H9 (cell line): ENCODE data around the gene AGK. TPM values are rescaled to one million over a fixed set of nuclear protein-coding genes. Genes with fewer than 3 reads are reported as not detected.

Source experiments
- DNase-seq: peaks from one replicate; pipeline ENCODE4 v3.0.0-alpha.2; 2017
- H2AFZ ChIP-seq: one replicate; pipeline ENCODE4 v1.6.1; 2013; ENCODE audit warnings: mild to moderate bottlenecking, low read length, control low read depth, moderate library complexity
- H2AK5ac ChIP-seq: 2 replicates; pipeline ENCODE4 v1.6.1; 2013; ENCODE audit warnings: low read length, control low read depth, mixed read lengths; ENCODE audit not compliant: insufficient read length
- H2BK120ac ChIP-seq: one replicate; pipeline ENCODE4 v1.6.1; 2013; ENCODE audit warnings: low read depth, mild to moderate bottlenecking, low read length, control low read depth, inconsistent platforms; ENCODE audit not compliant: poor library complexity, severe bottlenecking
- H2BK12ac ChIP-seq: 2 replicates; pipeline ENCODE4 v1.6.1; 2013; ENCODE audit warnings: low read length, control low read depth, mixed read lengths, low read depth; ENCODE audit not compliant: insufficient read length
- H2BK15ac ChIP-seq: 2 replicates; pipeline ENCODE4 v1.6.1; 2013; ENCODE audit warnings: low read depth, low read length, control low read depth
- H2BK20ac ChIP-seq: one replicate; pipeline ENCODE4 v1.6.1; 2013; ENCODE audit warnings: low read depth, mild to moderate bottlenecking, low read length, control low read depth, inconsistent platforms; ENCODE audit not compliant: poor library complexity, severe bottlenecking
- H2BK5ac ChIP-seq: 2 replicates; pipeline ENCODE4 v1.6.1; 2013; ENCODE audit warnings: low read length, control low read depth, mixed read lengths; ENCODE audit not compliant: insufficient read length
- H3K14ac ChIP-seq: 2 replicates; pipeline ENCODE4 v1.6.1; 2013; ENCODE audit warnings: low read length, control low read depth; ENCODE audit not compliant: insufficient read depth
- H3K18ac ChIP-seq: 2 replicates; pipeline ENCODE4 v1.6.1; 2013; ENCODE audit warnings: low read depth, mild to moderate bottlenecking, mixed read lengths, low read length, control low read depth; ENCODE audit not compliant: insufficient read length
- H3K23ac ChIP-seq: 2 replicates; pipeline ENCODE4 v1.6.1; 2013; ENCODE audit warnings: low read length, control low read depth, mixed read lengths, low read depth; ENCODE audit not compliant: insufficient read length
- H3K23me2 ChIP-seq: 2 replicates; pipeline ENCODE4 v1.6.1; 2013; ENCODE audit warnings: low read depth, mild to moderate bottlenecking, mixed read lengths, low read length, control low read depth; ENCODE audit not compliant: insufficient read length, poor library complexity, severe bottlenecking
- H3K27ac ChIP-seq: 2 replicates; pipeline ENCODE4 v1.5.1; 2013; ENCODE audit warnings: low read length, control low read depth, mixed read lengths, low read depth; ENCODE audit not compliant: insufficient read length
- H3K27me3 ChIP-seq: 2 replicates; pipeline ENCODE4 v1.6.1; 2013; ENCODE audit warnings: low read length, control low read depth, inconsistent platforms; ENCODE audit not compliant: insufficient read depth
- H3K4ac ChIP-seq: 2 replicates; pipeline ENCODE4 v1.6.1; 2013; ENCODE audit warnings: low read depth, mild to moderate bottlenecking, control low read depth, inconsistent platforms, low read length, moderate library complexity
- H3K4me1 ChIP-seq: 2 replicates; pipeline ENCODE4 v1.6.1; 2013; ENCODE audit warnings: low read length, control low read depth, inconsistent platforms; ENCODE audit not compliant: insufficient read depth
- H3K4me2 ChIP-seq: 2 replicates; pipeline ENCODE4 v1.6.1; 2013; ENCODE audit warnings: low read length, control low read depth, mixed read lengths; ENCODE audit not compliant: insufficient read length, insufficient read depth
- H3K56ac ChIP-seq: 2 replicates; pipeline ENCODE4 v1.6.1; 2013; ENCODE audit warnings: low read depth, mild to moderate bottlenecking, mixed read lengths, low read length, control low read depth; ENCODE audit not compliant: insufficient read length
- H3K79me1 ChIP-seq: 2 replicates; pipeline ENCODE4 v1.6.1; 2013; ENCODE audit warnings: low read depth, mild to moderate bottlenecking, moderate library complexity, low read length, control low read depth, inconsistent platforms; ENCODE audit not compliant: insufficient read depth, poor library complexity, severe bottlenecking
- H3K79me2 ChIP-seq: 2 replicates; pipeline ENCODE4 v1.6.1; 2013; ENCODE audit warnings: low read length, control low read depth, inconsistent platforms; ENCODE audit not compliant: insufficient read depth
- H3K9ac ChIP-seq: 2 replicates; pipeline ENCODE4 v1.6.1; 2013; ENCODE audit warnings: low read length, control low read depth, mixed read lengths; ENCODE audit not compliant: insufficient read length; ENCODE audit errors: extremely low read depth
- H3K9me3 ChIP-seq: one replicate; pipeline ENCODE4 v1.6.1; 2013; ENCODE audit warnings: low read depth, low read length, inconsistent platforms; ENCODE audit not compliant: control insufficient read depth
- H3T11ph ChIP-seq: one replicate; pipeline ENCODE4 v1.6.1; 2013; ENCODE audit warnings: mild to moderate bottlenecking, low read length, control low read depth, inconsistent platforms
- H4K20me1 ChIP-seq: one replicate; pipeline ENCODE4 v1.6.1; 2013; ENCODE audit not compliant: control insufficient read depth, insufficient read length, insufficient read depth
- H4K5ac ChIP-seq: 2 replicates; pipeline ENCODE4 v1.6.1; 2013; ENCODE audit warnings: low read depth, mild to moderate bottlenecking, mixed read lengths, low read length, control low read depth; ENCODE audit not compliant: insufficient read length
- H4K8ac ChIP-seq: replicated peaks from 2 replicates; pipeline ENCODE4 v1.6.1; 2013; ENCODE audit warnings: low read length, control low read depth, mixed read lengths, low read depth; ENCODE audit not compliant: insufficient read length
- H4K91ac ChIP-seq: 2 replicates; pipeline ENCODE4 v1.6.1; 2013; ENCODE audit warnings: low read depth, mild to moderate bottlenecking, moderate library complexity, mixed read lengths, low read length, control low read depth; ENCODE audit not compliant: insufficient read length
- H3K27ac Mint-ChIP-seq, 3 experiments: 2 replicates in 2 of 3; 3 replicates in 1 of 3; pipeline ENCODE4 v1.8.0; 2020 to 2021; ENCODE audit warnings: mixed read lengths in 3 of 3, mild to moderate bottlenecking in 1 of 3, moderate library complexity in 1 of 3
- H3K27me3 Mint-ChIP-seq: 2 replicates; pipeline ENCODE4 v1.8.0; 2021; ENCODE audit warnings: low read depth, mild to moderate bottlenecking, moderate library complexity, mixed read lengths
- H3K36me3 Mint-ChIP-seq, 3 experiments: 2 replicates in 2 of 3; 3 replicates in 1 of 3; pipeline ENCODE4 v1.8.0; 2020 to 2021; ENCODE audit warnings: low read depth in 3 of 3, mixed read lengths in 3 of 3; ENCODE audit not compliant: insufficient read depth in 1 of 3
- H3K4me1 Mint-ChIP-seq, 2 experiments: 2 replicates each; pipeline ENCODE4 v1.8.0; 2020; ENCODE audit warnings: mixed read lengths in 2 of 2
- H3K4me3 Mint-ChIP-seq, 2 experiments: 2 replicates in 1 of 2; 3 replicates in 1 of 2; pipeline ENCODE4 v1.8.0; 2020 to 2021; ENCODE audit warnings: mild to moderate bottlenecking in 2 of 2, mixed read lengths in 2 of 2, moderate library complexity in 1 of 2
- H3K9me3 Mint-ChIP-seq, 2 experiments: 2 replicates in 1 of 2; 3 replicates in 1 of 2; pipeline ENCODE4 v1.8.0; 2020; ENCODE audit warnings: mild to moderate bottlenecking in 2 of 2, mixed read lengths in 2 of 2, moderate library complexity in 1 of 2
- CTCF ChIP-seq: fragments of 200-600 bp; sonication (generic); conservative IDR thresholded peaks from 3 replicates; pipeline ENCODE4 v1.8.0; 2021; ENCODE audit warnings: antibody characterized with exemption, mild to moderate bottlenecking
- WGBS: extraction: QIAGEN DNeasy Blood & Tissue Kit; methylation state at CpG from one replicate; pipeline ENCODE4 v1.1.7; 2013; ENCODE audit warnings: missing lambda C conversion rate, low lambda C conversion rate, mixed read lengths; ENCODE audit not compliant: insufficient read length; ENCODE audit errors: extremely low coverage; 5-methylcytosine and 5-hydroxymethylcytosine counted together
- total RNA-seq: library from RNA; stranded (reverse); gene quantifications from 2 replicates; pipeline ENCODE4 v1.2.1, GENCODE V29; 2021

The AGK gene
- total RNA-seq, 1 experiment from 2014 or later = 35.1 TPM

GRCh38 chr7:141590071-141590470 is 38.9 kb downstream of the AGK start:
- no peak for TF ChIP-seq CTCF
- Histone ChIP-seq H3K23ac (no peak overlapping the region), H3K4me1 (peaks cover 16% of the 10 kb centered on the region), H3K27ac (no peak overlapping the region), H3T11ph (no peak overlapping the region), H3K9me3 (no peaks in the 10 kb centered on the region), H2AK5ac (no peak overlapping the region), H2BK20ac (no peak overlapping the region), H3K4me2 (no peak overlapping the region), H3K14ac (no peak overlapping the region), H4K5ac (no peak overlapping the region), H3K56ac (no peak overlapping the region), H2BK120ac (no peak overlapping the region), H4K8ac (no peak overlapping the region), H3K23me2 (no peaks in the 10 kb centered on the region), H3K79me1 (no peaks in the 10 kb centered on the region), H3K4ac (no peak overlapping the region), H2BK5ac (no peak overlapping the region), H3K18ac (no peak overlapping the region), H3K9ac (no peak overlapping the region), H4K91ac (no peak overlapping the region), H2BK12ac (no peak overlapping the region), H2AFZ (no peak overlapping the region), H3K79me2 (no peaks in the 10 kb centered on the region), H4K20me1 (no peaks in the 10 kb centered on the region), H2BK15ac (no peak overlapping the region), H3K27me3 (no peaks in the 10 kb centered on the region)
- H3K27me3 Mint-ChIP-seq = no peaks in the 10 kb centered on the region
- peaks cover 13 to 34% (median 21%) of the 10 kb centered on the region in 3 experiments for H3K36me3 Mint-ChIP-seq
- DNase-seq = no peak
- H3K9me3 Mint-ChIP-seq = no peaks in the 10 kb centered on the region
- H3K4me1 Mint-ChIP-seq = peaks cover 45 to 49% of the 10 kb centered on the region in 2 experiments
- peak overlapping the region in 2 of 3 experiments; percentile 56 to 76; a peak in 2 of 7 replicates for H3K27ac Mint-ChIP-seq
- H3K4me3 Mint-ChIP-seq = no peak overlapping the region
- WGBS = no CpG with 5 or more reads among the region's 3 CpGs
